Activated CD4-positive, alpha-beta T cell treated with anti-CD3 and anti-CD28 coated beads, Interleukin-2, amount 10 ng/mL, durations not matched to agents 7 days and 5 days (primary cell): Measurements from ENCODE around the gene TMEM176B. TPM values are rescaled to one million over a fixed set of nuclear protein-coding genes. Genes with fewer than 3 reads are reported as not detected.
"Not testable (repeated sequence)": the region's sequence is repeated elsewhere in the genome, so short reads cannot be mapped to it uniquely, and the experiment has no call there.

Experiments used
- CTCF ChIA-PET: fragments of 350-600 bp; sonication (Branson Sonifier 250); formaldehyde crosslinking; loops from one replicate; lab custom pipeline; 2021; ENCODE audit warnings: antibody characterized with exemption; lab: Charles Lee
- POLR2A ChIA-PET: fragments of 350-600 bp; sonication (Branson Sonifier 250); formaldehyde crosslinking; loops from one replicate; lab custom pipeline; 2021; ENCODE audit warnings: antibody characterized with exemption; lab: Charles Lee
- DNase-seq: peaks from one replicate; pipeline ENCODE4 v3.0.0-alpha.2; 2020
- H3K27ac Mint-ChIP-seq: one replicate; pipeline ENCODE4 v1.8.0; 2021; ENCODE audit warnings: mild to moderate bottlenecking, moderate library complexity, mixed read lengths
- H3K27me3 Mint-ChIP-seq: one replicate; pipeline ENCODE4 v1.8.0; 2021; ENCODE audit warnings: mixed read lengths
- H3K36me3 Mint-ChIP-seq: one replicate; pipeline ENCODE4 v1.8.0; 2021; ENCODE audit warnings: low read depth, mixed read lengths
- H3K4me1 Mint-ChIP-seq: one replicate; pipeline ENCODE4 v1.8.0; 2021; ENCODE audit warnings: mixed read lengths
- H3K4me3 Mint-ChIP-seq: one replicate; pipeline ENCODE4 v1.8.0; 2021; ENCODE audit warnings: mild to moderate bottlenecking, moderate library complexity, mixed read lengths
- H3K9me3 Mint-ChIP-seq: one replicate; pipeline ENCODE4 v1.8.0; 2021; ENCODE audit warnings: mixed read lengths
- total RNA-seq, 2 experiments: library from RNA; stranded (reverse); gene quantifications; one replicate each; pipeline ENCODE4 v1.2.3, GENCODE V29; 2021

The TMEM176B gene
- total RNA-seq, 2 experiments from 2014 or later = not detected

DNA sequence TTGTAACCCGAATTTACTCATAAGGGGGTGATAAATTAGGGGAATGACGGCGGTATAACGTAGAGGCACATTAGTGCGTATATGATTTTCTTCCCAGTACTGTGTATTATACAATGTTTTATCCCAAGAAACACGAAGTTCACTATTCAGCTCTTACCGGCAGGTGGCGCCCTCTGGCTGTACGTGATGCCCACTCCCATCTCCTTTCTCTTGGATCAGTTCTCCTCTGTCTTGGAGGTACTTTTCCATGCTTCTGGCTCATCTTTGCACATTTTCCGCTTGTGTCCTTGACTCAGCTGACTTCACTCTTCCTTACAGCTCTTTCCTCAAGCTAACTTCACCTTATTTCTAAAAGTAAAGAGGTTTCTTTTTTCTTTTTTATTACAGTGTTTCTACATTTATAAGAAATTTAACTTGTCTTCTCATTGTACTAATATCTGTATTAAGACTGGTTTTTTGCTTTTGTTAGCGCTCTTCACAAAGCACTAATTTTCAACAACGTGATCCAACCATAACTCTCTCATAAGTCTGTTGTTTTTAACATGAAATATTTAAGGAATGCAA is 21.3 kb downstream of the TMEM176B start:
- ChIA-PET CTCF (interaction anchor here (0.6 to 1.2 kb wide), 10 partner anchors 9 to 420 kb away, joined by 3 to 6 read pairs (median 3); no protein-coding TSS in a partner anchor), POLR2A (interaction anchor here (0.5 to 0.6 kb wide), 2 partner anchors 56 to 330 kb away, joined by 3 to 4 read pairs; no protein-coding TSS in a partner anchor)
- no peak overlapping the region for H3K4me3 Mint-ChIP-seq
- H3K4me1 Mint-ChIP-seq = peaks cover 4% of the 10 kb centered on the region
- H3K27me3 Mint-ChIP-seq = peaks cover 24% of the 10 kb centered on the region
- peak; percentile 77 for DNase-seq
- H3K27ac Mint-ChIP-seq = no peak overlapping the region
- no peaks in the 10 kb centered on the region for H3K36me3 Mint-ChIP-seq
- H3K9me3 Mint-ChIP-seq = peaks cover 4% of the 10 kb centered on the region

DNA sequence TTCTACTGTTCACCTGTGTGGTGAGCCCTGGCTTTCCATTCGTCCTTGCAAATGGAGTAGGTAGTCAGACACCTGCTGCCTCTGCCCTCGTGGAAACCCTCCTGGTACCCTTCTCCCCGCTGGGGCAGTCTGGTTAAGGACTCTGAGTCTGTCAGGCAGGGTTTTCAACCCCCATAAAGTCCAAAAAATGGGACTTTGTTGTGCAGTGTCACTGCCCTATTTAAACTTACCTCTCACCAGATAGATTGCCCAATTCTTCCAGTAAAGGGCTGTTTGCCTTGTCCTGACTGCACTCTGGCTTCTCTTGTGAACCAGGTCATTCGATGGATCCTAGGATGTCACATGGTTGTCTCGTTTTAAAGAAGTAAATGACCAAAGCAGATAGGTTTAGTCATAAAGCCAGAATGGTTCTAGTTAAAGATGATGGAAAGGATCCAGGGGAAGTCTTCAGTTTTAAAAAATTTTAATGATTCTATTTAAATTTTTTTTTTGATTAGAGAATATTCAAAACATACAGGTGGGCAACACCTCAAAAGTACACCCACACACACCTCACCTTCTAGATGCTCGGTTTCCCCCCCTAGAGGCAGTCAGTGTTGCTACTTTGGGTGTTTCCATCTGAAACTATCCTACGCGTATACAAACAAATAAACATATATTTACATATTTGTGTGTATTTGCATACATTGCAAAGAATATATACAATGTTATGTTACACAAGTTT is 22.0 kb downstream of the TMEM176B start:
- H3K27ac Mint-ChIP-seq = no peak overlapping the region
- ChIA-PET POLR2A (interaction anchor here (0.5 to 0.6 kb wide), 2 partner anchors 56 to 330 kb away, joined by 3 to 4 read pairs; no protein-coding TSS in a partner anchor), CTCF (interaction anchor here (0.6 to 1.2 kb wide), 9 partner anchors 10 to 420 kb away, joined by 3 to 6 read pairs (median 3); no protein-coding TSS in a partner anchor)

DNA sequence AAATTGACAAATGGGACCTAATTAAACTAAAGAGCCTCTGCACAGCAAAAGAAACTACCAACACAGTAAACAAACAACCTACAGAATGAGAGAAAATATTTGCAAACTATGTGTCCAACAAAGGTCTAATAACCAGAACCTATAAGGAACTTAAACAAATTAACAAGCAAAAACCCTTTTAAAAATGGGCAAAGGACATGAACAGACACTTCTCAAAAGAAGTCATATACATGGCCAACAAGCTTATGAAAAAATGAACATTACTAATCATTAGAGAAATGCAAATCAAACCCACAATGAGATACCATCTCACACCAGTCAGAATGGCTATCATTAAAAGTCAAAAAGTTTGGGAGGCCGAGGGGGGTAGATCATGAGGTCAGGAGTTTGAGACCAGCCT is 26.0 kb downstream of the TMEM176B start:
- H3K36me3 Mint-ChIP-seq, H3K27ac Mint-ChIP-seq, POLR2A ChIA-PET, H3K9me3 Mint-ChIP-seq, DNase-seq, H3K4me3 Mint-ChIP-seq, CTCF ChIA-PET, H3K4me1 Mint-ChIP-seq: not testable (repeated sequence)
- peaks cover 19% of the 10 kb centered on the region for H3K27me3 Mint-ChIP-seq

More for the DNA sequence above, 22.0 kb downstream of the TMEM176B start:
- peaks cover 27% of the 10 kb centered on the region for H3K27me3 Mint-ChIP-seq
- DNase-seq = no peak
- peaks cover 4% of the 10 kb centered on the region for H3K4me1 Mint-ChIP-seq
- H3K9me3 Mint-ChIP-seq = peaks cover 4% of the 10 kb centered on the region
- H3K4me3 Mint-ChIP-seq = no peak overlapping the region
- peaks cover 3% of the 10 kb centered on the region for H3K36me3 Mint-ChIP-seq

DNA sequence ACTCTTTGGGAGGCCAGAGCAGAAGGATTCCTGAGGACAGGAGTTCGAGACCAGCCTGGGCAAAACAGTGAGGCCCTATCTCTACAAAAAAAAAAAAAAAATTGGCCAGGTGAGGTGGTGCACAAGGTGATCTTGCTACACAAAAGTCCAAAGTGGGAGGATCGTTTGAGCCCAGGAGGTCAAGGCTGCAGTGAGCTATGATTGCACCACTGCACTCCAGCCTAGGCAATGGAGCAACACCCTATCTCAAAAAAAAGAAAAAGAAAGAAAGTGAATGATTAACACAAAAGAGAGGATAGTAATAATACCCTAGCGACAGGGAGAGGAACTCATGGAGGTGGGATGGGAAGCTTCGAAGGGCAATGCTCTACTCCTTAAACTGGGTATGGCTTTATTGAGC is 30.4 kb downstream of the TMEM176B start:
- CTCF ChIA-PET = interaction anchor here (0.6 kb wide), 3 partner anchors 10 to 487 kb away, joined by 4 to 5 read pairs (median 4); no protein-coding TSS in a partner anchor
- no peak overlapping the region for H3K27ac Mint-ChIP-seq

DNA sequence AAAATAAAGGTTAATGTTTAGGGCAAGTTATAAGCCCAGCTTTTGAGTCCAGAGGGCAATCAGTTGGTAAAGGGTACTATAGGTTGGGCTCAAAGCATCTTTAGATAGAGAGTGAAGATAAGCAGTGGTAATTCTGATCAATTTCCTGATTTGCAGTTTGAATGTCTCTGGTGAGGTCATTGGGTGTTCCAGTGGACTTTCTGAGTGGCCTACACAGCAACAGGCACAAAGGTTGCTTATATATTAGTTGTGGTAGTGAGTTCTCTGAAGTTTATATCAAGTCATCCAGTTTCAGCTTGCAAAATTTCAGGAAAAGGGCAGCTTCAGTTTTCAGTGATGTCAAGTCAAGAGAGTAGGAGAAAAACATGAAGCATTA is 33.8 kb downstream of the TMEM176B start:
- DNase-seq = no peak
- H3K4me3 Mint-ChIP-seq = no peak overlapping the region
- no peaks in the 10 kb centered on the region for H3K4me1 Mint-ChIP-seq
- peaks cover 6% of the 10 kb centered on the region for H3K9me3 Mint-ChIP-seq
- peaks cover 3% of the 10 kb centered on the region for H3K36me3 Mint-ChIP-seq
- H3K27me3 Mint-ChIP-seq = no peaks in the 10 kb centered on the region
- H3K27ac Mint-ChIP-seq = no peak overlapping the region
- ChIA-PET CTCF (interaction anchor here (0.6 kb wide), 1 partner anchor 10 kb away, joined by 3 read pairs; no protein-coding TSS in a partner anchor), POLR2A (no interaction called here)

More for the DNA sequence above, 30.4 kb downstream of the TMEM176B start:
- H3K9me3 Mint-ChIP-seq = peaks cover 4% of the 10 kb centered on the region
- no peaks in the 10 kb centered on the region for H3K4me1 Mint-ChIP-seq
- peaks cover 3% of the 10 kb centered on the region for H3K36me3 Mint-ChIP-seq
- no peak for DNase-seq
- no peak overlapping the region for H3K4me3 Mint-ChIP-seq
- POLR2A ChIA-PET = no interaction called here
- peaks cover 2% of the 10 kb centered on the region for H3K27me3 Mint-ChIP-seq

DNA sequence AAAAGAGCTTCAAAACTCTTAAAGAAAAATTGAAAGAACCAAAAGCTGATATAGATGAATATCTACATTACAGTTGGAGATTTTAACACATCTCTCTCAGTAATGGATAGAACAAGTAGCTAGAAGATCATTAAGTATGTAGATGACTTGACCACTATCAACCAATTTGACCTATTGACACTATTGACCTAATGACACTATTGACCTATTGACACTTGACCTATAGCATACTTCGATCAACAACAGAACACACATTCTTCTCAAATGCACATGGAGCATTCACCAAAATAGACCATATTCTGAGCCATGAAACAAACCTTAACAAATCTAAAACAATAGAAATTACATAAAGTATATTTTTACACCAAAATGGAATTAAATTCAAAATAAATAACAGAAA is 40.7 kb downstream of the TMEM176B start:
- Mint-ChIP-seq H3K27me3 (peaks cover 2% of the 10 kb centered on the region), H3K4me1 (peaks cover 32% of the 10 kb centered on the region), H3K27ac (no peak overlapping the region), H3K36me3 (peaks cover 6% of the 10 kb centered on the region), H3K4me3 (no peak overlapping the region), H3K9me3 (peaks cover 10% of the 10 kb centered on the region)
- DNase-seq = no peak
- ChIA-PET CTCF (interaction anchor here (0.7 to 1.0 kb wide), 2 partner anchors 19 to 315 kb away, joined by 3 read pairs; no protein-coding TSS in a partner anchor), POLR2A (no interaction called here)

DNA sequence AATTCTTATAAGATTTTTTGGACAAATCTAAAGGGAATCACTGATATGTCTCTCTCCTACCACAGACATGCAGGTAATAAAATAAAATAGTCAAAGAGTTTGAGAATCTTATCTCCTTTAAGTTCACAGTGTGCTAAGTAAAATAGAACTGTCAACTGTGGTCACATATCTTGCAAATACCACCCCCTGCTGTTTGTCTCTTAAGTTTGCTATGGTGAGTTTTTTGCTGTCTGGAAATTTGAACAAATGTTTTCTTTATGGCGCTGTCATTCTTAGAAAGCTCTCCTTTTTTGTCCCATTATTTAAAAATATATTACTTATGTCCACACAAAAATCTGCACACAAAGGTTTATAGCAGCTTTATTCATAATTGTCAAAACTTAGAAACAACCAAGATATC is 43.3 kb downstream of the TMEM176B start:
- H3K4me3 Mint-ChIP-seq = peak overlapping the region; percentile 75
- POLR2A ChIA-PET = interaction anchor here (0.7 kb wide), 1 partner anchor 16 kb away, joined by 4 read pairs; no protein-coding TSS in a partner anchor
- DNase-seq = peak; percentile 66
- peaks cover 9% of the 10 kb centered on the region for H3K9me3 Mint-ChIP-seq
- H3K36me3 Mint-ChIP-seq = peaks cover 9% of the 10 kb centered on the region
- CTCF ChIA-PET = interaction anchor here (0.7 to 1.6 kb wide), 7 partner anchors 20 to 395 kb away, joined by 3 to 5 read pairs (median 3); no protein-coding TSS in a partner anchor
- H3K4me1 Mint-ChIP-seq = peaks cover 54% of the 10 kb centered on the region
- H3K27me3 Mint-ChIP-seq = peaks cover 2% of the 10 kb centered on the region
- H3K27ac Mint-ChIP-seq = peak overlapping the region; percentile 96

DNA sequence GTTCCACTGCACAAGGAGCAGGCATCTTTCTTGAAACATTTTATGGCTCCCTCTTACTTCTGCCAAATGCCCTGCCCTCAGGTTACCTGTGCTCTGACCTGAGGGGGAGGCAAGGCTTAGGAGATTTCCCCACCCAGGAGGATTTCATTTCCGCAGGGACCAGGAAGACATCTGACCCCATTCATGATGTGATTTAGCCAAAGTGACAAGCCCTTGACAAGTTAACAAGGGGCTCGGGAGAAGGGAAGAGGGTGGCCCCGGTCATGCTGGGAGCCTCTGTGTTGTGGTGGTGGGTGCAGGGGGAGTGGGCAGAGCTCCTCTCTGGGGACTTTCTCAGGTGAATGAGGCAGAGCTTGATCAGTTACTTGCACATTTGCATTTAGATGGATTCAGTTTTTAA is 44.0 kb downstream of the TMEM176B start:
- peaks cover 8% of the 10 kb centered on the region for H3K36me3 Mint-ChIP-seq
- peaks cover 2% of the 10 kb centered on the region for H3K27me3 Mint-ChIP-seq
- DNase-seq = no peak
- ChIA-PET CTCF (interaction anchor here (0.8 to 1.7 kb wide), 10 partner anchors 11 to 307 kb away, joined by 3 to 7 read pairs (median 4); partner anchors contain the start of gene GIMAP1), POLR2A (interaction anchor here (0.6 to 2.8 kb wide), 9 partner anchors 18 to 352 kb away, joined by 3 to 11 read pairs (median 4); partner anchors contain the start of gene GIMAP7)
- peak overlapping the region; percentile 96 for H3K27ac Mint-ChIP-seq
- peaks cover 57% of the 10 kb centered on the region for H3K4me1 Mint-ChIP-seq
- peaks cover 3% of the 10 kb centered on the region for H3K9me3 Mint-ChIP-seq
- H3K4me3 Mint-ChIP-seq = peak overlapping the region; percentile 75

DNA sequence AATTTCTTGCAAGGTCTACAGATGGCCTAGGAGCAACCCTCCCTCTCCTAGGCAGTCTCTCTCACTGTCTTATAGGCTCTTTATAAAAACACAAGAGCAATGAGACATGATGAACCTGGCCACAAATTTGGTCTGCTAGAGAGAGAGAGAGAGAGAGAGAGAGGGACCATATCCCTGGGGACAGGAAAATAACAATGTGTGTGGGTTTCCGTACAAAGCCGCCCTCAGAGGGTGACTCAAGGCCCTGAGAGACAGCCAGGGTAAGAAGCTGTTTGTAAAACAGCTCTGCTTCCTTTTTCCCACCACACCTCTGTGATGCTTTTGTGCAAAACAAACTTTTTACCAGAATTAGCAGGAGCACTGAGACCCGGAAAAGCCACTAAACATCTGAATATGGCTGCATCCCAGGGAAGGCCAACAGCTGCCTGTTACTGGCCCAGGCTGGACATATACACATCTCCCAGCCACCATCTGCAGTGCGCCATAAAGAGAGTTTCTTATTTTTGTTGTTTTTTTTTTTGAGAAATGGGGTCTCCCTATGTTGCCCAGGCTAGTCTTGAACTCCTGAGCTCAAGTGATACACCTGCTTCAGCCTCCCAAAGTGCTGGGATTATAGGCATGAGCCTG is 44.6 kb downstream of the TMEM176B start:
- H3K27me3 Mint-ChIP-seq = peaks cover 2% of the 10 kb centered on the region
- DNase-seq = peak; percentile 87
- ChIA-PET CTCF (interaction anchor here (0.6 to 1.7 kb wide), 14 partner anchors 10 to 432 kb away, joined by 3 to 7 read pairs (median 4); partner anchors contain the start of genes ACTR3C, GIMAP1 and LRRC61), POLR2A (interaction anchor here (0.6 to 2.8 kb wide), 12 partner anchors 17 to 351 kb away, joined by 3 to 11 read pairs (median 6); partner anchors contain the start of gene GIMAP7)
- H3K4me3 Mint-ChIP-seq = peak overlapping the region; percentile 75
- H3K27ac Mint-ChIP-seq = peak overlapping the region; percentile 96
- peaks cover 10% of the 10 kb centered on the region for H3K36me3 Mint-ChIP-seq
- H3K9me3 Mint-ChIP-seq = peaks cover 6% of the 10 kb centered on the region
- peaks cover 61% of the 10 kb centered on the region for H3K4me1 Mint-ChIP-seq

DNA sequence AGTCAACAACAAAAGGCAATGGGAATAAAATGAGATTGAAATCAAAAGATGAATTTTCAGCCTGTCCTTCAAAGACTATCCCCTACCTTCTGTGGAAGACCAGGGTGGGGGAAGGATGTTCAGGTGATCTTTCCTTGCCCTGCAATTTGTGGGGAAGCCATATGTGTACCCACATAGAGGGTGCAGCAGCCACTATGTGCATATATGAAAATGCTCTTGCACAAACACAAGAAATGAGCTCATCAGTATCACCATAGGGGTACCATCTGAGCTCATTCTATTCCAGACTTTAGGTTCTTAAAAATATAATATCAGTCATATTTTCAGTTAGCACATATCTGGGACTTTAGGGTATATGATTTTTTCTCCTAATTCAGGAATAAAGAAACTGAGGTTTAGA is 45.2 kb downstream of the TMEM176B start:
- ChIA-PET POLR2A (interaction anchor here (0.5 to 2.8 kb wide), 12 partner anchors 10 to 306 kb away, joined by 3 to 11 read pairs (median 6); no protein-coding TSS in a partner anchor), CTCF (interaction anchor here (1.0 to 1.7 kb wide), 10 partner anchors 9 to 308 kb away, joined by 3 to 7 read pairs (median 5); partner anchors contain the start of gene GIMAP1)
- Mint-ChIP-seq H3K4me3 (peak overlapping the region; percentile 75), H3K27me3 (peaks cover 2% of the 10 kb centered on the region), H3K36me3 (peaks cover 15% of the 10 kb centered on the region), H3K4me1 (peaks cover 66% of the 10 kb centered on the region), H3K9me3 (peaks cover 9% of the 10 kb centered on the region), H3K27ac (peak overlapping the region; percentile 96)
- no peak for DNase-seq

DNA sequence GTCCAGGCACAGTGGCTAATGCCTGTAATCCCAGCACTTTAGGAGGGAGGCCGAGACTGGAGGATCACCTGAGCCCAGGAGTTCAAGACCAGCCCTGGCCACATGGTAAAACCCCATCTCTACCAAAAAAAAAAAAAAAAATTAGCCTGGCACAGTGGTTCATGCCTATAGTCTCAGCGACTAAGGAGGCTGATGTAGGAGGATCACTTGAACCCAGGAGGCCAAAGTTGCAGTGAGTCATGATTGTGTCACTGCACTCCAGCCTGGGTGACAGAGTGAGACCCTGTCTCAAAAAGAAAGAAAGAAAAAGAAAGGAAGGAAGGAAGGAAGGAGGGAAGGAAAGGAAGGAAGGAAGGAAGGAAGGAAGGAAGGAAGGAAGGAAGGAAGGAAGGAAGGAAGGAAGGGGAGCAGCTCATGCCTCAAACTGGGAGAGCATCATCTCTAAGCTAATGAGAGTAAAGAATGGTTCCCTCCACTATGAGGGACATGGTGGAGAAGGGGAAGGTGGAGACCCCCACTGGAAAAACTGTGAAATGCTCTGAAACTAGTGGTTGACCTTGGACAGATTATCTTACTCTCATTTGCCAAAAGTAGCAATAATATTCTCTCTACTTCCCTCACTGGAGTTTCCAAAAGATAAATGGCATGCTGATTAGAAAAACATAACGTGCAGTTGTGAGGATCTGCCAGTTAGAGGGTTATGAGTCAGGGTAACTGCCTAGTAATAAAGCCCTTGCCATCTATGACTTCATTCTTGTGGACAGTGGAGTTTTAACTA is 46.1 kb downstream of the TMEM176B start:
- H3K36me3 Mint-ChIP-seq = peaks cover 15% of the 10 kb centered on the region
- peak overlapping the region; percentile 27 for H3K4me3 Mint-ChIP-seq
- CTCF ChIA-PET = interaction anchor here (1.0 to 1.8 kb wide), 4 partner anchors 9 to 307 kb away, joined by 3 to 6 read pairs (median 4); no protein-coding TSS in a partner anchor
- POLR2A ChIA-PET = interaction anchor here (1.9 to 2.8 kb wide), 4 partner anchors 15 to 302 kb away, joined by 6 to 11 read pairs (median 8); no protein-coding TSS in a partner anchor
- peak overlapping the region; percentile 93 for H3K27ac Mint-ChIP-seq
- peaks cover 2% of the 10 kb centered on the region for H3K27me3 Mint-ChIP-seq
- peak; percentile 40 for DNase-seq
- H3K4me1 Mint-ChIP-seq = peaks cover 72% of the 10 kb centered on the region
- peaks cover 6% of the 10 kb centered on the region for H3K9me3 Mint-ChIP-seq
